Liver (tissue), 9 donors: ENCODE measurements around the gene LAMC3. TPM values are rescaled to one million over a fixed set of nuclear protein-coding genes. Genes with fewer than 3 reads are reported as not detected.

Experiments
- DNase-seq: peaks from one replicate; pipeline ENCODE4 v3.0.0-alpha.2; 2017; ENCODE audit warnings: low spot score
- H3K27ac ChIP-seq, 2 donors: one replicate each; pipeline ENCODE4 v1.7.0; 2013; ENCODE audit warnings: inconsistent platforms in 2 of 2, low read length in 2 of 2, control low read depth in 1 of 2, low read depth in 1 of 2, mild to moderate bottlenecking in 1 of 2
- H3K27me3 ChIP-seq, 4 donors: one replicate each; pipeline versions ENCODE4 v1.6.1 to v1.7.0; 2013; ENCODE audit warnings: low read length in 3 of 4, inconsistent platforms in 1 of 4, mild to moderate bottlenecking in 1 of 4, moderate library complexity in 1 of 4; ENCODE audit not compliant: control insufficient read depth in 4 of 4, insufficient read depth in 4 of 4
- H3K36me3 ChIP-seq, 4 donors: one replicate each; pipeline versions ENCODE4 v1.6.1 to v1.7.0; 2013; ENCODE audit warnings: low read length in 3 of 4, mild to moderate bottlenecking in 3 of 4, low read depth in 1 of 4, moderate library complexity in 1 of 4; ENCODE audit not compliant: control insufficient read depth in 4 of 4, insufficient read depth in 3 of 4
- H3K4me1 ChIP-seq, 4 donors: one replicate each; pipeline versions ENCODE4 v1.6.1 to v1.7.0; 2013; ENCODE audit warnings: low read length in 3 of 4, mild to moderate bottlenecking in 3 of 4, moderate library complexity in 1 of 4; ENCODE audit not compliant: control insufficient read depth in 4 of 4, insufficient read depth in 4 of 4
- H3K4me3 ChIP-seq, 3 donors: one replicate each; pipeline versions ENCODE4 v1.6.1 to v1.7.0; 2013; ENCODE audit warnings: low read length in 3 of 3, control low read depth in 1 of 3, low read depth in 1 of 3, mild to moderate bottlenecking in 1 of 3
- H3K9ac ChIP-seq, 2 donors: one replicate each; pipeline ENCODE4 v1.7.0; 2013; ENCODE audit warnings: low read length in 2 of 2, mild to moderate bottlenecking in 2 of 2, moderate library complexity in 2 of 2, control low read depth in 1 of 2, low read depth in 1 of 2
- H3K9me3 ChIP-seq, 4 donors: one replicate each; pipeline versions ENCODE4 v1.6.1 to v1.7.0; 2013; ENCODE audit warnings: low read length in 3 of 4; ENCODE audit not compliant: control insufficient read depth in 4 of 4
- EGR1 ChIP-seq, 2 donors: IDR thresholded peaks; 2 replicates each; pipeline ENCODE4 v1.6.1; 2016 to 2018; ENCODE audit warnings: antibody characterized with exemption in 2 of 2, low read depth in 2 of 2
- FOXA1 ChIP-seq: IDR thresholded peaks from 2 replicates; pipeline ENCODE4 v1.6.1; 2016; ENCODE audit warnings: antibody characterized with exemption
- FOXA2 ChIP-seq: IDR thresholded peaks from 2 replicates; pipeline ENCODE4 v1.6.1; 2016; ENCODE audit warnings: antibody characterized with exemption
- GABPA ChIP-seq, 2 donors: IDR thresholded peaks in 1 of 2; conservative IDR thresholded peaks in 1 of 2; 2 replicates each; pipeline ENCODE4 v1.6.1; 2016; ENCODE audit warnings: antibody characterized with exemption in 2 of 2, mild to moderate bottlenecking in 1 of 2, moderate library complexity in 1 of 2
- HNF4A ChIP-seq, 2 donors: conservative IDR thresholded peaks; 2 replicates each; pipeline ENCODE4 v1.6.1; 2016; ENCODE audit warnings: antibody characterized with exemption in 2 of 2, mild to moderate bottlenecking in 2 of 2
- HNF4G ChIP-seq: IDR thresholded peaks from 2 replicates; pipeline ENCODE4 v1.6.1; 2016; ENCODE audit warnings: antibody characterized with exemption
- RAD21 ChIP-seq, 2 donors: IDR thresholded peaks; 2 replicates each; pipeline ENCODE4 v1.6.1; 2016; ENCODE audit warnings: antibody characterized with exemption in 2 of 2, mild to moderate bottlenecking in 2 of 2
- RXRA ChIP-seq, 2 donors: IDR thresholded peaks; 2 replicates each; pipeline ENCODE4 v1.6.1; 2017 to 2018; ENCODE audit warnings: antibody characterized with exemption in 2 of 2, mild to moderate bottlenecking in 1 of 2
- SP1 ChIP-seq: IDR thresholded peaks from 2 replicates; pipeline ENCODE4 v1.6.1; 2018; ENCODE audit warnings: antibody characterized with exemption, mild to moderate bottlenecking
- TAF1 ChIP-seq: conservative IDR thresholded peaks from 2 replicates; pipeline ENCODE4 v1.6.1; 2016; ENCODE audit warnings: antibody characterized with exemption, mild to moderate bottlenecking
- YY1 ChIP-seq: IDR thresholded peaks from 2 replicates; pipeline ENCODE4 v1.6.1; 2016; ENCODE audit warnings: antibody characterized with exemption, mild to moderate bottlenecking
- ZBTB33 ChIP-seq: IDR thresholded peaks from 2 replicates; pipeline ENCODE4 v1.6.1; 2016; ENCODE audit warnings: antibody characterized with exemption
- WGBS: extraction: QIAGEN DNeasy Blood & Tissue Kit; methylation state at CpG from one replicate; pipeline ENCODE4 v1.1.7; 2013; 5-methylcytosine and 5-hydroxymethylcytosine counted together
- polyA plus RNA-seq, 2 donors: library from polyadenylated mRNA; stranded (reverse) in 1 of 2; unstranded in 1 of 2; fragments of 200-250 nt in 1 of 2; fragments of >200 nt in 1 of 2; fragmentation: Nextera tagmentation in 1 of 2; extraction: Ambion mirVana in 1 of 2; gene quantifications; one replicate each; pipeline versions ENCODE4 v1.2.1 to v1.2.3, GENCODE V29; 2013 to 2015
- total RNA-seq, 2 donors: library from RNA; depleted of rRNA; stranded (reverse); fragments of >200 nt; gene quantifications; one replicate each; pipeline ENCODE4 v1.2.3, GENCODE V29; 2014
- TF ChIP-seq, protein P1 (sequence below): IDR thresholded peaks from 2 replicates; pipeline ENCODE4 v1.6.1; 2016; ENCODE audit warnings: antibody characterized with exemption
- TF ChIP-seq, protein P2 (sequence below): IDR thresholded peaks from 2 replicates; pipeline ENCODE4 v1.6.1; 2016; ENCODE audit warnings: antibody characterized with exemption, mild to moderate bottlenecking
- TF ChIP-seq, protein P3 (sequence below): fragments of 150-350 bp; IDR thresholded peaks from 2 replicates; pipeline ENCODE4 v1.5.1; 2017; ENCODE audit warnings: improper control_type of control experiment, low read depth, low read length; ENCODE audit not compliant: missing input control
- TF ChIP-seq, protein P4 (sequence below): IDR thresholded peaks from 2 replicates; pipeline ENCODE4 v1.6.1; 2016; ENCODE audit warnings: antibody characterized with exemption
- donor health status: healthy.
- donor health status: healthy.
- donor health status: healthy.
- donor health status: healthy.
- donor health status: healthy.

LAMC3 gene
- total and polyA plus RNA-seq, 4 donors = 1.4 to 5.9 (median 2.9) TPM

DNA sequence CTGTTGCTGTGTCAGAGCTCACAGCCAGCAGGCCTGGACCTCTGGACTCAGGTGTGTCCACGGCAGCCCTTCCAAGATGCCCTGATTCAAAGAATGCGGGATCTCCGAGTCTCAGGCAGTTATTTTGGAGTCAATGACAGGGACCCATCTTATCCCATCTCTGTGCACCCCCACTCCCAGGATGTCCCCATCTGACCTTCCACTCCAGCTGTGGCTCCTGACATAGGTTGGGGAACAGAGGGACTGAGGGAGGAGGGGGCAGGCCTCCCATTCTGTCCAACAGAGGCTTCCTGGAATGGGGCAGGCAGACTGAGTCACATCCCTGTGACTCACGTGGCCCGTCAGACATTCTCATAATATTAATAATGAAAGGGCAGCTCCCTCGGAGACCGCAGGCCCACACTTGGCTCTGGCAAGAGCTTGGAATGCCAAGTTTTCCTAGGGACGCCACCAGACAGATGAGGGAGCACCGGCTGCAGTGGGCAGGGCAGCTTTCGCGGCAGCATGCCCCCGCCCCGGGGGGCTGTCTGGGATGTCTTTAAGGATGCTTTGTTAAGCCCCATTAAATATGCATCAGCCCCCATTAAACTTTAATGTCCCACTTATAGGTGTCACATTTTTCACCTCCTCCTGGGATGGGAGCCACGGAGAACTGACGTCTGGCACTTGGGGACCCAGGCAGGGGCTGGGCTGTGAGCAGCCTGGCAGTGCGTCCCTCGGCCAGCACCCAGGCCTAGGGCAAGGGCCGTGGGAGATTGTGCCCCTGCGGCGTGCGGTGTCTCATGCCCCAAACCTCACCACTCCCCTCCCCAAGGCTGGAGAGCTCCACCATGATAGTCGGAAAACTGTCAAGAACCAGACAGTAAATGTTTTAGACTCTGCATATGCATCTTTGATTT is 46.3 kb upstream of the LAMC3 start:
- H3K4me3 ChIP-seq = no peak overlapping the region
- H3K27me3 ChIP-seq = no peaks in the 10 kb centered on the region
- H3K27ac ChIP-seq = no peak overlapping the region
- no peaks in the 10 kb centered on the region for H3K4me1 ChIP-seq
- no peak overlapping the region for H3K9ac ChIP-seq
- no peaks in the 10 kb centered on the region for H3K36me3 ChIP-seq
- no peaks in the 10 kb centered on the region for H3K9me3 ChIP-seq
- TF ChIP-seq SP1 (no peak), RXRA (IDR thresholded peaks at IDR 0.05) (no peak), ZBTB33 (no peak), RAD21 (IDR thresholded peaks at IDR 0.05) (no peak), YY1 (no peak), HNF4G (no peak), EGR1 (IDR thresholded peaks at IDR 0.05; ENCODE audit: low read depth in 2 of 2) (no peak), HNF4A (conservative IDR thresholded peaks at IDR 0.05) (no peak), FOXA2 (no peak), FOXA1 (no peak), GABPA (IDR thresholded peaks at IDR 0.05 in 1 of 2, conservative IDR thresholded peaks at IDR 0.05 in 1 of 2) (no peak), TAF1 (no peak)
- TF ChIP-seq, protein P1, sequence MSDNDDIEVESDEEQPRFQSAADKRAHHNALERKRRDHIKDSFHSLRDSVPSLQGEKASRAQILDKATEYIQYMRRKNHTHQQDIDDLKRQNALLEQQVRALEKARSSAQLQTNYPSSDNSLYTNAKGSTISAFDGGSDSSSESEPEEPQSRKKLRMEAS = no peak
- TF ChIP-seq, protein P2, sequence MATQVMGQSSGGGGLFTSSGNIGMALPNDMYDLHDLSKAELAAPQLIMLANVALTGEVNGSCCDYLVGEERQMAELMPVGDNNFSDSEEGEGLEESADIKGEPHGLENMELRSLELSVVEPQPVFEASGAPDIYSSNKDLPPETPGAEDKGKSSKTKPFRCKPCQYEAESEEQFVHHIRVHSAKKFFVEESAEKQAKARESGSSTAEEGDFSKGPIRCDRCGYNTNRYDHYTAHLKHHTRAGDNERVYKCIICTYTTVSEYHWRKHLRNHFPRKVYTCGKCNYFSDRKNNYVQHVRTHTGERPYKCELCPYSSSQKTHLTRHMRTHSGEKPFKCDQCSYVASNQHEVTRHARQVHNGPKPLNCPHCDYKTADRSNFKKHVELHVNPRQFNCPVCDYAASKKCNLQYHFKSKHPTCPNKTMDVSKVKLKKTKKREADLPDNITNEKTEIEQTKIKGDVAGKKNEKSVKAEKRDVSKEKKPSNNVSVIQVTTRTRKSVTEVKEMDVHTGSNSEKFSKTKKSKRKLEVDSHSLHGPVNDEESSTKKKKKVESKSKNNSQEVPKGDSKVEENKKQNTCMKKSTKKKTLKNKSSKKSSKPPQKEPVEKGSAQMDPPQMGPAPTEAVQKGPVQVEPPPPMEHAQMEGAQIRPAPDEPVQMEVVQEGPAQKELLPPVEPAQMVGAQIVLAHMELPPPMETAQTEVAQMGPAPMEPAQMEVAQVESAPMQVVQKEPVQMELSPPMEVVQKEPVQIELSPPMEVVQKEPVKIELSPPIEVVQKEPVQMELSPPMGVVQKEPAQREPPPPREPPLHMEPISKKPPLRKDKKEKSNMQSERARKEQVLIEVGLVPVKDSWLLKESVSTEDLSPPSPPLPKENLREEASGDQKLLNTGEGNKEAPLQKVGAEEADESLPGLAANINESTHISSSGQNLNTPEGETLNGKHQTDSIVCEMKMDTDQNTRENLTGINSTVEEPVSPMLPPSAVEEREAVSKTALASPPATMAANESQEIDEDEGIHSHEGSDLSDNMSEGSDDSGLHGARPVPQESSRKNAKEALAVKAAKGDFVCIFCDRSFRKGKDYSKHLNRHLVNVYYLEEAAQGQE = no peak
- TF ChIP-seq, protein P3, sequence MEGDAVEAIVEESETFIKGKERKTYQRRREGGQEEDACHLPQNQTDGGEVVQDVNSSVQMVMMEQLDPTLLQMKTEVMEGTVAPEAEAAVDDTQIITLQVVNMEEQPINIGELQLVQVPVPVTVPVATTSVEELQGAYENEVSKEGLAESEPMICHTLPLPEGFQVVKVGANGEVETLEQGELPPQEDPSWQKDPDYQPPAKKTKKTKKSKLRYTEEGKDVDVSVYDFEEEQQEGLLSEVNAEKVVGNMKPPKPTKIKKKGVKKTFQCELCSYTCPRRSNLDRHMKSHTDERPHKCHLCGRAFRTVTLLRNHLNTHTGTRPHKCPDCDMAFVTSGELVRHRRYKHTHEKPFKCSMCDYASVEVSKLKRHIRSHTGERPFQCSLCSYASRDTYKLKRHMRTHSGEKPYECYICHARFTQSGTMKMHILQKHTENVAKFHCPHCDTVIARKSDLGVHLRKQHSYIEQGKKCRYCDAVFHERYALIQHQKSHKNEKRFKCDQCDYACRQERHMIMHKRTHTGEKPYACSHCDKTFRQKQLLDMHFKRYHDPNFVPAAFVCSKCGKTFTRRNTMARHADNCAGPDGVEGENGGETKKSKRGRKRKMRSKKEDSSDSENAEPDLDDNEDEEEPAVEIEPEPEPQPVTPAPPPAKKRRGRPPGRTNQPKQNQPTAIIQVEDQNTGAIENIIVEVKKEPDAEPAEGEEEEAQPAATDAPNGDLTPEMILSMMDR = no peak
- TF ChIP-seq, protein P4, sequence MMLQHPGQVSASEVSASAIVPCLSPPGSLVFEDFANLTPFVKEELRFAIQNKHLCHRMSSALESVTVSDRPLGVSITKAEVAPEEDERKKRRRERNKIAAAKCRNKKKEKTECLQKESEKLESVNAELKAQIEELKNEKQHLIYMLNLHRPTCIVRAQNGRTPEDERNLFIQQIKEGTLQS = no peak
- 66% methylated on average over 22 of the region's 22 CpGs for WGBS
- DNase-seq = no peak
